GM18507 (cell line): Measurements from ENCODE around the gene MTMR10.

Experiments used
- DNase-seq: peaks from one replicate; pipeline ENCODE4 v3.0.0; 2011; ENCODE audit warnings: low read depth; ENCODE audit not compliant: insufficient read length; ENCODE audit errors: extremely low spot score
- FAIRE-seq: peaks from 2 replicates; lab custom pipeline; 2011; peaks lifted over from hg19 to GRCh38; lab: Jason Lieb, UNC

The MTMR10 gene

GRCh38 chr15:31014608-31014925 lies 23.1 kb upstream of the MTMR10 start:
- no peak for FAIRE-seq
- no peak for DNase-seq

GRCh38 chr15:31013863-31014607 lies 22.6 kb upstream of the MTMR10 start:
- peak; percentile 91 for FAIRE-seq
- DNase-seq: no peak

GRCh38 chr15:31012455-31012854 lies 21.0 kb upstream of the MTMR10 start:
- DNase-seq: no peak
- FAIRE-seq: no peak

GRCh38 chr15:31010036-31010435 lies 18.6 kb upstream of the MTMR10 start:
- FAIRE-seq: peak; percentile 54

GRCh38 chr15:31005660-31006059 lies 14.2 kb upstream of the MTMR10 start:
- DNase-seq (no peak), FAIRE-seq (peak; percentile 69)

More at GRCh38 chr15:31010036-31010435, 18.6 kb upstream of the MTMR10 start:
- DNase-seq: no peak

GRCh38 chr15:31004220-31004733 lies 12.8 kb upstream of the MTMR10 start:
- FAIRE-seq: peak; percentile 98
- peak; percentile 40 for DNase-seq

- DNase-seq (no peak), FAIRE-seq (no peak)
Observed at GRCh38 chr15:31001702-31002101, 10.3 kb upstream of the MTMR10 start.

GRCh38 chr15:30999729-31000128 lies 8.3 kb upstream of the MTMR10 start:
- FAIRE-seq (no peak), DNase-seq (no peak)

- DNase-seq: no peak
- no peak for FAIRE-seq
Observed at GRCh38 chr15:30997270-30997669, 5.8 kb upstream of the MTMR10 start.

- FAIRE-seq (peak; percentile 46), DNase-seq (no peak)
Observed at GRCh38 chr15:30992249-30992864, 929 bp upstream of the MTMR10 start.

- FAIRE-seq (peak; percentile 76), DNase-seq (no peak)
Observed at GRCh38 chr15:30990446-30991254, 778 bp downstream of the MTMR10 start.

GRCh38 chr15:30990036-30990435 lies 1.4 kb downstream of the MTMR10 start:
- DNase-seq: no peak
- FAIRE-seq: no peak

- FAIRE-seq: no peak
Observed at GRCh38 chr15:30985081-30985531, 6.3 kb downstream of the MTMR10 start.

GRCh38 chr15:30984542-30984941 lies 6.9 kb downstream of the MTMR10 start:
- DNase-seq (no peak), FAIRE-seq (peak; percentile 64)

More at GRCh38 chr15:30985081-30985531, 6.3 kb downstream of the MTMR10 start:
- no peak for DNase-seq

- DNase-seq (no peak), FAIRE-seq (no peak)
Observed at GRCh38 chr15:30984118-30984517, 7.3 kb downstream of the MTMR10 start.

GRCh38 chr15:30979457-30979856 lies 12.0 kb downstream of the MTMR10 start:
- no peak for DNase-seq
- no peak for FAIRE-seq

- FAIRE-seq: no peak
- DNase-seq: no peak
Observed at GRCh38 chr15:30978328-30978727, 13.1 kb downstream of the MTMR10 start.

GRCh38 chr15:30974112-30974511 lies 17.3 kb downstream of the MTMR10 start:
- peak; percentile 51 for FAIRE-seq

GRCh38 chr15:30973379-30973778 lies 18.0 kb downstream of the MTMR10 start:
- FAIRE-seq (peak; percentile 18), DNase-seq (no peak)

More at GRCh38 chr15:30974112-30974511, 17.3 kb downstream of the MTMR10 start:
- DNase-seq: no peak

- no peak for DNase-seq
- no peak for FAIRE-seq
Observed at GRCh38 chr15:30969724-30970123, 21.7 kb downstream of the MTMR10 start.
